WTC11 (cell line): ENCODE results near the gene UBAC2. TPM values are rescaled to one million over a fixed set of nuclear protein-coding genes. Genes with fewer than 3 reads are reported as not detected.

Experiments
- ATAC-seq: fragments of 200-7000 bp; cut with Tn5 transposase; 2 replicates; pipeline ENCODE4 v1.10.0; 2021; ENCODE audit warnings: mild to moderate bottlenecking, moderate library complexity
- CTCF ChIA-PET: fragments of 300-600 bp; sonication (Branson Sonifier 250); formaldehyde crosslinking; loops from one replicate; lab custom pipeline; 2021; ENCODE audit warnings: antibody characterized with exemption; lab: Charles Lee
- POLR2A ChIA-PET: fragments of 350-600 bp; sonication (Branson Sonifier 250); formaldehyde crosslinking; loops from one replicate; lab custom pipeline; 2021; ENCODE audit warnings: antibody characterized with exemption; lab: Charles Lee
- DNase-seq: peaks from one replicate; pipeline ENCODE4 v3.0.0; 2021; ENCODE audit warnings: low spot score
- H3K27ac Mint-ChIP-seq: 2 replicates; pipeline ENCODE4 v1.8.0; 2021; ENCODE audit warnings: mixed read lengths
- H3K27me3 Mint-ChIP-seq: 2 replicates; pipeline ENCODE4 v1.8.0; 2021; ENCODE audit warnings: low read depth, mild to moderate bottlenecking, moderate library complexity, mixed read lengths
- H3K36me3 Mint-ChIP-seq: 2 replicates; pipeline ENCODE4 v1.8.0; 2021; ENCODE audit warnings: mixed read lengths
- H3K4me1 Mint-ChIP-seq: 2 replicates; pipeline ENCODE4 v1.8.0; 2022; ENCODE audit warnings: mixed read lengths
- H3K4me3 Mint-ChIP-seq: 2 replicates; pipeline ENCODE4 v1.8.0; 2021; ENCODE audit warnings: mild to moderate bottlenecking, moderate library complexity, mixed read lengths
- H3K9me3 Mint-ChIP-seq: 2 replicates; pipeline ENCODE4 v1.8.0; 2021; ENCODE audit warnings: mixed read lengths
- ATF1 ChIP-seq: sonication (generic); formaldehyde crosslinking; IDR thresholded peaks from 2 replicates; pipeline ENCODE4 v1.8.1; 2023; ENCODE audit warnings: mild to moderate bottlenecking, moderate library complexity, missing genetic modification reagents
- EMX1 ChIP-seq: fragments of 250-450 bp; sonication (Bioruptor Pico); IDR thresholded peaks from 2 replicates; pipeline ENCODE4 v1.8.0; 2021; ENCODE audit warnings: mild to moderate bottlenecking
- ETV6 ChIP-seq: sonication (generic); formaldehyde crosslinking; IDR thresholded peaks from 2 replicates; pipeline ENCODE4 v1.8.1; 2022; ENCODE audit warnings: mild to moderate bottlenecking, missing genetic modification reagents
- GABPB1 ChIP-seq: sonication (generic); formaldehyde crosslinking; IDR thresholded peaks from 2 replicates; pipeline ENCODE4 v1.8.1; 2023; ENCODE audit warnings: mild to moderate bottlenecking, missing genetic modification reagents
- GTF2I ChIP-seq: fragments of 250-450 bp; sonication (Bioruptor Pico); conservative IDR thresholded peaks from 2 replicates; pipeline ENCODE4 v1.4.0; 2021; ENCODE audit warnings: mild to moderate bottlenecking
- HMGA2 ChIP-seq: fragments of 250-450 bp; sonication (Bioruptor Pico); IDR thresholded peaks from 2 replicates; pipeline ENCODE4 v1.4.0; 2021; ENCODE audit warnings: mild to moderate bottlenecking, moderate library complexity
- JAZF1 ChIP-seq: fragments of 250-450 bp; sonication (Bioruptor Pico); IDR thresholded peaks from 2 replicates; pipeline ENCODE4 v1.9.0; 2021; ENCODE audit warnings: moderate library complexity, mild to moderate bottlenecking, inconsistent platforms
- NFE2L1 ChIP-seq: sonication (generic); formaldehyde crosslinking; IDR thresholded peaks from 2 replicates; pipeline ENCODE4 v1.8.1; 2023; ENCODE audit warnings: missing genetic modification reagents
- SMAD3 ChIP-seq: sonication (generic); formaldehyde crosslinking; IDR thresholded peaks from 2 replicates; pipeline ENCODE4 v1.8.0; 2022; ENCODE audit warnings: missing genetic modification reagents, mild to moderate bottlenecking, borderline replicate concordance
- SOX15 ChIP-seq: fragments of 250-450 bp; sonication (Bioruptor Pico); IDR thresholded peaks from 2 replicates; pipeline ENCODE4 v1.9.0; 2021; ENCODE audit warnings: mild to moderate bottlenecking
- TCF7 ChIP-seq: sonication (generic); formaldehyde crosslinking; IDR thresholded peaks from 2 replicates; pipeline ENCODE4 v1.8.0; 2022; ENCODE audit warnings: mild to moderate bottlenecking, low read depth, missing genetic modification reagents, moderate library complexity
- TEAD1 ChIP-seq: sonication (generic); formaldehyde crosslinking; IDR thresholded peaks from 2 replicates; pipeline ENCODE4 v1.8.0; 2022; ENCODE audit warnings: mild to moderate bottlenecking, missing genetic modification reagents
- ZNF263 ChIP-seq: sonication (generic); formaldehyde crosslinking; IDR thresholded peaks from 2 replicates; pipeline ENCODE4 v1.8.1; 2022; ENCODE audit warnings: low read depth, mild to moderate bottlenecking, moderate library complexity, missing genetic modification reagents
- ZNF416 ChIP-seq: fragments of 250-450 bp; sonication (Bioruptor Pico); IDR thresholded peaks from 2 replicates; pipeline ENCODE4 v1.9.0; 2021; ENCODE audit warnings: mild to moderate bottlenecking, inconsistent platforms
- total RNA-seq: library from RNA; stranded (reverse); gene quantifications from 3 replicates; pipeline ENCODE4 v1.2.3, GENCODE V29; 2021
- TF ChIP-seq, protein P1 (sequence below): sonication (generic); formaldehyde crosslinking; IDR thresholded peaks from 2 replicates; pipeline ENCODE4 v1.8.1; 2022; ENCODE audit warnings: missing genetic modification reagents, borderline replicate concordance
- TF ChIP-seq, protein P2 (sequence below): fragments of 250-450 bp; sonication (Bioruptor Pico); IDR thresholded peaks from 2 replicates; pipeline ENCODE4 v1.9.0; 2021; ENCODE audit warnings: mild to moderate bottlenecking
- TF ChIP-seq, protein P3 (sequence below): sonication (generic); formaldehyde crosslinking; IDR thresholded peaks from 2 replicates; pipeline ENCODE4 v1.8.1; 2023; ENCODE audit warnings: mild to moderate bottlenecking, moderate library complexity, missing genetic modification reagents
- TF ChIP-seq, protein P4 (sequence below): fragments of 250-450 bp; sonication (Bioruptor Pico); IDR thresholded peaks from 2 replicates; pipeline ENCODE4 v2.1.2; 2022; ENCODE audit warnings: mild to moderate bottlenecking, moderate library complexity
- TF ChIP-seq, protein P5 (sequence below): sonication (generic); formaldehyde crosslinking; IDR thresholded peaks from 2 replicates; pipeline ENCODE4 v1.8.1; 2022; ENCODE audit warnings: mild to moderate bottlenecking, moderate library complexity, missing genetic modification reagents
- TF ChIP-seq, protein P6 (sequence below): sonication (generic); formaldehyde crosslinking; IDR thresholded peaks from 2 replicates; pipeline ENCODE4 v1.8.1; 2023; ENCODE audit warnings: mild to moderate bottlenecking, missing genetic modification reagents, moderate library complexity
- TF ChIP-seq, protein P7 (sequence below): sonication (generic); formaldehyde crosslinking; IDR thresholded peaks from 2 replicates; pipeline ENCODE4 v1.8.0; 2022; ENCODE audit warnings: mild to moderate bottlenecking, missing genetic modification reagents
- TF ChIP-seq, protein P8 (sequence below): sonication (generic); formaldehyde crosslinking; IDR thresholded peaks from 2 replicates; pipeline ENCODE4 v1.8.0; 2022; ENCODE audit warnings: mild to moderate bottlenecking, missing genetic modification reagents

Gene UBAC2
- total RNA-seq, 1 experiment from 2014 or later: 64.7 TPM

DNA sequence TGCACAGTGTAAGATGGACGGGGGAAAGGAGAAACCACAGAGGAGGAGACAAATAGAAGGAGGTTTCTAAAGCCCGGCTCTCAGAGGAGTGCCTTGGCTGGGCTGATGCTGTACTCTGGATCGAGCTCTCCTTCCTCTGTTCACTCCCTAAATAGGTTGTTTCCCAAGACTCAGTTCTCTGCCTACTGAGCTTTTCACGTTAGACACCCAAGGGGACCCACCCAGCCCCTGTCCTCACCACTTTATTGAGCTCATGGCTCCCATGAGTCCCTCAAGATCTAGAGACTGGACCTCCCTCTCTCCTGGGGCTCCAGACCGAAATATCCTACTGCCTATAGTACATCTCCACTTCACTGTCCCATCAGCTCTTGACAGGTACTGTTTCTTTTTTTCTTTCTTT, 144.7 kb downstream of the UBAC2 start:
- no peaks in the 10 kb centered on the region for H3K4me1 Mint-ChIP-seq
- DNase-seq: no peak
- peaks cover 38% of the 10 kb centered on the region for H3K36me3 Mint-ChIP-seq
- ATAC-seq: no peak
- ChIA-PET POLR2A (no interaction called here), CTCF (interaction anchor here (1.0 kb wide), 1 partner anchor 11 kb away, joined by 3 read pairs; no protein-coding TSS in a partner anchor)
- TF ChIP-seq, protein P1, sequence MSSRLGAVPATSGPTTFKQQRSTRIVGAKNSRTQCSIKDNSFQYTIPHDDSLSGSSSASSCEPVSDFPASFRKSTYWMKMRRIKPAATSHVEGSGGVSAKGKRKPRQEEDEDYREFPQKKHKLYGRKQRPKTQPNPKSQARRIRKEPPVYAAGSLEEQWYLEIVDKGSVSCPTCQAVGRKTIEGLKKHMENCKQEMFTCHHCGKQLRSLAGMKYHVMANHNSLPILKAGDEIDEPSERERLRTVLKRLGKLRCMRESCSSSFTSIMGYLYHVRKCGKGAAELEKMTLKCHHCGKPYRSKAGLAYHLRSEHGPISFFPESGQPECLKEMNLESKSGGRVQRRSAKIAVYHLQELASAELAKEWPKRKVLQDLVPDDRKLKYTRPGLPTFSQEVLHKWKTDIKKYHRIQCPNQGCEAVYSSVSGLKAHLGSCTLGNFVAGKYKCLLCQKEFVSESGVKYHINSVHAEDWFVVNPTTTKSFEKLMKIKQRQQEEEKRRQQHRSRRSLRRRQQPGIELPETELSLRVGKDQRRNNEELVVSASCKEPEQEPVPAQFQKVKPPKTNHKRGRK (CRISPR knock-in tag): no peak
- no peak for TF ChIP-seq SMAD3 (CRISPR knock-in tag)
- TF ChIP-seq ATF1: no peak
- TF ChIP-seq GABPB1 (CRISPR knock-in tag): no peak
- no peak for TF ChIP-seq GTF2I (CRISPR knock-in tag)
- TF ChIP-seq NFE2L1 (CRISPR knock-in tag): no peak
- TF ChIP-seq EMX1 (CRISPR knock-in tag): no peak
- TF ChIP-seq, protein P2, sequence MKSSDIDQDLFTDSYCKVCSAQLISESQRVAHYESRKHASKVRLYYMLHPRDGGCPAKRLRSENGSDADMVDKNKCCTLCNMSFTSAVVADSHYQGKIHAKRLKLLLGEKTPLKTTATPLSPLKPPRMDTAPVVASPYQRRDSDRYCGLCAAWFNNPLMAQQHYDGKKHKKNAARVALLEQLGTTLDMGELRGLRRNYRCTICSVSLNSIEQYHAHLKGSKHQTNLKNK (CRISPR knock-in tag): no peak
- TF ChIP-seq, protein P3, sequence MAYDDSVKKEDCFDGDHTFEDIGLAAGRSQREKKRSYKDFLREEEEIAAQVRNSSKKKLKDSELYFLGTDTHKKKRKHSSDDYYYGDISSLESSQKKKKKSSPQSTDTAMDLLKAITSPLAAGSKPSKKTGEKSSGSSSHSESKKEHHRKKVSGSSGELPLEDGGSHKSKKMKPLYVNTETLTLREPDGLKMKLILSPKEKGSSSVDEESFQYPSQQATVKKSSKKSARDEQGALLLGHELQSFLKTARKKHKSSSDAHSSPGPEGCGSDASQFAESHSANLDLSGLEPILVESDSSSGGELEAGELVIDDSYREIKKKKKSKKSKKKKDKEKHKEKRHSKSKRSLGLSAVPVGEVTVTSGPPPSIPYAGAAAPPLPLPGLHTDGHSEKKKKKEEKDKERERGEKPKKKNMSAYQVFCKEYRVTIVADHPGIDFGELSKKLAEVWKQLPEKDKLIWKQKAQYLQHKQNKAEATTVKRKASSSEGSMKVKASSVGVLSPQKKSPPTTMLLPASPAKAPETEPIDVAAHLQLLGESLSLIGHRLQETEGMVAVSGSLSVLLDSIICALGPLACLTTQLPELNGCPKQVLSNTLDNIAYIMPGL: no peak
- TF ChIP-seq TEAD1 (CRISPR knock-in tag): no peak
- TF ChIP-seq, protein P4, sequence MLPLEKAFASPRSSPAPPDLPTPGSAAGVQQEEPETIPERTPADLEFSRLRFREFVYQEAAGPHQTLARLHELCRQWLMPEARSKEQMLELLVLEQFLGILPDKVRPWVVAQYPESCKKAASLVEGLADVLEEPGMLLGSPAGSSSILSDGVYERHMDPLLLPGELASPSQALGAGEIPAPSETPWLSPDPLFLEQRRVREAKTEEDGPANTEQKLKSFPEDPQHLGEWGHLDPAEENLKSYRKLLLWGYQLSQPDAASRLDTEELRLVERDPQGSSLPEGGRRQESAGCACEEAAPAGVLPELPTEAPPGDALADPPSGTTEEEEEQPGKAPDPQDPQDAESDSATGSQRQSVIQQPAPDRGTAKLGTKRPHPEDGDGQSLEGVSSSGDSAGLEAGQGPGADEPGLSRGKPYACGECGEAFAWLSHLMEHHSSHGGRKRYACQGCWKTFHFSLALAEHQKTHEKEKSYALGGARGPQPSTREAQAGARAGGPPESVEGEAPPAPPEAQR (CRISPR knock-in tag): no peak
- TF ChIP-seq, protein P5, sequence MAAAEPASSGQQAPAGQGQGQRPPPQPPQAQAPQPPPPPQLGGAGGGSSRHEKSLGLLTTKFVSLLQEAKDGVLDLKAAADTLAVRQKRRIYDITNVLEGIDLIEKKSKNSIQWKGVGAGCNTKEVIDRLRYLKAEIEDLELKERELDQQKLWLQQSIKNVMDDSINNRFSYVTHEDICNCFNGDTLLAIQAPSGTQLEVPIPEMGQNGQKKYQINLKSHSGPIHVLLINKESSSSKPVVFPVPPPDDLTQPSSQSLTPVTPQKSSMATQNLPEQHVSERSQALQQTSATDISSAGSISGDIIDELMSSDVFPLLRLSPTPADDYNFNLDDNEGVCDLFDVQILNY (CRISPR knock-in tag): no peak
- no peak for TF ChIP-seq HMGA2
- no peak for TF ChIP-seq JAZF1 (CRISPR knock-in tag)
- TF ChIP-seq ZNF263 (CRISPR knock-in tag): no peak
- TF ChIP-seq SOX15 (CRISPR knock-in tag): no peak
- no peaks in the 10 kb centered on the region for H3K27me3 Mint-ChIP-seq
- no peak overlapping the region for H3K27ac Mint-ChIP-seq
- H3K4me3 Mint-ChIP-seq: no peak overlapping the region
- H3K9me3 Mint-ChIP-seq: no peaks in the 10 kb centered on the region

DNA sequence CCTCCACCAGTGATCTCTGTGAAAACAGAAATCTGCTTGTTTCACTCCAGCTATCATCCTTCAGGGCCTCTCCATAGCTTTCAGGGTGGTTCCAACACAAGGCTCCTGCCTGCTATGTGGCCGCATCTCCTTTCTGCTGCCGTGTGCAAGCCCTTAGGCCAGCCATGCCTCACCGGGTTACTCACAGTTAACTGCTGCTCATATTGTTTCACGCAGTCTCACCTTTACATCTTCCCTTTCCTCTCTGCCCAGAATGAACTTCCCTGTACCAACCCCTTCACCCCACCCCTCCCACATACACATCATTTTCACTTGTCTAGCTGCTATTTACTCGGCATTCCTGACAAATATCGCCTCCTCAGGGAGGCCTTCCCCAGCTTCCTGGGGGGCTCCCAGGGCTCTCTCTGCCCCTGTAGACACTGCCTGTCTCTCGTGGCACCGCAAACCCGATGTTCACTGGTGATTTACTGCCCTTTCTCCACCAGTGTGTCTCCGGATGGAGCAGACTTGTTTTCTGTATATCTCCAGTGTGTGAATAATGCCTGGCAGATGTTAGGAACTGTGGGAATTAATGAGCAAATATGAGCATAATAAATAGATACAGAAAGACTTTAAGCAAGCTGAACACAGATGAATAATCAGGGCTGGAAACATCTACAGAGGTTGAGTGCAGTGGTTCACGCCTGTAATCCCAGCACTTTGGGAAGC, 145.8 kb downstream of the UBAC2 start:
- ChIA-PET CTCF (no interaction called here), POLR2A (no interaction called here)
- no peaks in the 10 kb centered on the region for H3K27me3 Mint-ChIP-seq

More for the DNA sequence above, 145.8 kb downstream of the UBAC2 start:
- Mint-ChIP-seq H3K4me1 (no peaks in the 10 kb centered on the region), H3K9me3 (no peaks in the 10 kb centered on the region), H3K27ac (peak overlapping the region; percentile 71), H3K4me3 (no peak overlapping the region), H3K36me3 (peaks cover 32% of the 10 kb centered on the region)
- no peak for ATAC-seq
- TF ChIP-seq, protein P6, sequence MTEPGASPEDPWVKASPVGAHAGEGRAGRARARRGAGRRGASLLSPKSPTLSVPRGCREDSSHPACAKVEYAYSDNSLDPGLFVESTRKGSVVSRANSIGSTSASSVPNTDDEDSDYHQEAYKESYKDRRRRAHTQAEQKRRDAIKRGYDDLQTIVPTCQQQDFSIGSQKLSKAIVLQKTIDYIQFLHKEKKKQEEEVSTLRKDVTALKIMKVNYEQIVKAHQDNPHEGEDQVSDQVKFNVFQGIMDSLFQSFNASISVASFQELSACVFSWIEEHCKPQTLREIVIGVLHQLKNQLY (CRISPR knock-in tag): no peak
- TF ChIP-seq, protein P7, sequence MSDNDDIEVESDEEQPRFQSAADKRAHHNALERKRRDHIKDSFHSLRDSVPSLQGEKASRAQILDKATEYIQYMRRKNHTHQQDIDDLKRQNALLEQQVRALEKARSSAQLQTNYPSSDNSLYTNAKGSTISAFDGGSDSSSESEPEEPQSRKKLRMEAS (CRISPR knock-in tag): no peak
- TF ChIP-seq ZNF416 (CRISPR knock-in tag) (no peak), TCF7 (CRISPR knock-in tag) (no peak), HMGA2 (no peak), ETV6 (CRISPR knock-in tag) (no peak)
- TF ChIP-seq, protein P8, sequence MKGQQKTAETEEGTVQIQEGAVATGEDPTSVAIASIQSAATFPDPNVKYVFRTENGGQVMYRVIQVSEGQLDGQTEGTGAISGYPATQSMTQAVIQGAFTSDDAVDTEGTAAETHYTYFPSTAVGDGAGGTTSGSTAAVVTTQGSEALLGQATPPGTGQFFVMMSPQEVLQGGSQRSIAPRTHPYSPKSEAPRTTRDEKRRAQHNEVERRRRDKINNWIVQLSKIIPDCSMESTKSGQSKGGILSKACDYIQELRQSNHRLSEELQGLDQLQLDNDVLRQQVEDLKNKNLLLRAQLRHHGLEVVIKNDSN (CRISPR knock-in tag): no peak
- no peak for DNase-seq
